Right lobe of liver (tissue), 6 donors: Measurements from ENCODE around the gene PHF5A. TPM values are rescaled to one million over a fixed set of nuclear protein-coding genes. Genes with fewer than 3 reads are reported as not detected.
"Not testable (repeated sequence)": the region's sequence is repeated elsewhere in the genome, so short reads cannot be mapped to it uniquely, and the experiment has no call there.

Source experiments
- ATAC-seq, 4 donors: fragments of 200-7000 bp; cut with Tn5 transposase; one replicate each; pipeline ENCODE4 v1.9.1; 2020; ENCODE audit warnings: mild to moderate bottlenecking in 4 of 4, moderate library complexity in 4 of 4
- DNase-seq, 3 donors: peaks; one replicate each; pipeline ENCODE4 v3.0.0-alpha.2; 2020
- H3K27ac ChIP-seq, 3 donors: fragments of 200-600 bp; one replicate each; pipeline ENCODE4 v1.8.0; 2022
- H3K27me3 ChIP-seq, 2 donors: fragments of 200-600 bp; one replicate each; pipeline ENCODE4 v1.8.0; 2022
- H3K36me3 ChIP-seq, 4 donors: fragments of 200-600 bp; sonication (generic) in 1 of 4; one replicate each; pipeline versions ENCODE4 v1.5.1 to v1.8.0; 2017 to 2022; ENCODE audit warnings: control low read depth in 1 of 4
- H3K4me1 ChIP-seq, 4 donors: fragments of 200-600 bp; sonication (generic) in 1 of 4; one replicate each; pipeline versions ENCODE4 v1.5.1 to v1.8.0; 2017 to 2022; ENCODE audit warnings: control low read depth in 1 of 4
- H3K4me3 ChIP-seq, 3 donors: fragments of 200-600 bp; one replicate each; pipeline ENCODE4 v1.8.0; 2022
- H3K9me3 ChIP-seq, 4 donors: fragments of 200-600 bp; sonication (generic) in 1 of 4; one replicate each; pipeline versions ENCODE4 v1.5.1 to v1.8.0; 2017 to 2022; ENCODE audit warnings: control low read depth in 1 of 4
- CTCF ChIP-seq, 4 donors: fragments of 200-600 bp in 3 of 4; fragments of 450-650 bp in 1 of 4; IDR thresholded peaks; one replicate each; pipeline versions ENCODE4 v1.5.1 to v1.8.0; 2016 to 2022; ENCODE audit warnings: antibody characterized with exemption in 4 of 4, mild to moderate bottlenecking in 2 of 4
- POLR2A ChIP-seq: fragments of 450-650 bp; IDR thresholded peaks from one replicate; pipeline ENCODE4 v1.6.1; 2017; ENCODE audit warnings: antibody characterized with exemption, mild to moderate bottlenecking
- WGBS: methylation state at CpG from one replicate; pipeline ENCODE4 v1.1.6; 2018; ENCODE audit warnings: low coverage, low lambda C conversion rate; ENCODE audit not compliant: insufficient coverage; ENCODE audit errors: missing lambda C conversion rate; 5-methylcytosine and 5-hydroxymethylcytosine counted together
- intact Hi-C, 2 donors: fragments of 100-400 bp; cut with DNase I; formaldehyde crosslinking; loops; one replicate each; pipeline versions ENCODE4 v1.11.2 to v1.14.1; 2022
- total RNA-seq, 6 experiments: library from RNA; depleted of rRNA in 2 of 6; stranded (reverse); fragments of >200 nt in 2 of 6; fragmentation: NEBNext Ultra II Directional in 3 of 6; extraction: Animal tissue kit (Norgen Biotek cat#: 25700) in 3 of 6; gene quantifications; one replicate each; pipeline versions ENCODE4 v1.1.0 to v1.2.4, GENCODE V29; 2016 to 2023
- donor health status: DM: no; HTN: yes; CAD: no.
- donor health status: DM: no; HTN: no; CAD: no.
- donor health status: DM: no; HTN: no; CAD: no.
- donor health status: DM: no; HTN: yes; CAD: no.
- donor health status: DM: no; HTN: yes; CAD: no.

The PHF5A gene
- total RNA-seq, 6 experiments from 2014 or later: 12.1 to 20.7 (median 14.5) TPM

GRCh38 chr22:41442240-41442792, 26.2 kb downstream of the PHF5A start:
- WGBS: 43% methylated on average over 2 of the region's 2 CpGs
- DNase-seq: no peak
- H3K36me3 ChIP-seq: peaks cover 0 to 34% (median 13%) of the 10 kb centered on the region in 4 donors
- H3K27me3 ChIP-seq: no peaks in the 10 kb centered on the region
- H3K9me3 ChIP-seq: no peaks in the 10 kb centered on the region
- H3K4me1 ChIP-seq: peaks cover 0 to 54% (median 20%) of the 10 kb centered on the region in 4 donors
- intact Hi-C loops: no loop called here
- H3K4me3 ChIP-seq: no peak overlapping the region
- no peak for TF ChIP-seq POLR2A
- ATAC-seq: no peak
- peak overlapping the region in 1 of 3 donors; percentile 5 for H3K27ac ChIP-seq

GRCh38 chr22:41440511-41440910, 28.0 kb downstream of the PHF5A start:
- peaks cover 8 to 48% (median 27%) of the 10 kb centered on the region in 4 donors for H3K36me3 ChIP-seq
- H3K4me1 ChIP-seq: peaks cover 0 to 72% (median 25%) of the 10 kb centered on the region in 4 donors
- DNase-seq, H3K9me3 ChIP-seq, intact Hi-C loops, H3K27me3 ChIP-seq, H3K27ac ChIP-seq, ATAC-seq, H3K4me3 ChIP-seq: not testable (repeated sequence)
- 24% methylated on average over 2 of the region's 5 CpGs for WGBS

GRCh38 chr22:41437198-41437597, 31.3 kb downstream of the PHF5A start:
- Histone ChIP-seq H3K36me3 (peaks cover 8 to 43% (median 25%) of the 10 kb centered on the region in 4 donors), H3K4me3 (no peak overlapping the region), H3K27ac (no peak overlapping the region), H3K9me3 (no peaks in the 10 kb centered on the region), H3K4me1 (peaks cover 0 to 79% (median 25%) of the 10 kb centered on the region in 4 donors), H3K27me3 (no peaks in the 10 kb centered on the region)
- ATAC-seq: no peak
- TF ChIP-seq CTCF (IDR thresholded peaks at IDR 0.05) (no peak), POLR2A (no peak)
- intact Hi-C loops: no loop called here
- WGBS: 83% methylated on average over 4 of the region's 7 CpGs
- DNase-seq: no peak

- no peaks in the 10 kb centered on the region for H3K9me3 ChIP-seq
- 72% methylated on average over 5 of the region's 23 CpGs for WGBS
- TF ChIP-seq CTCF (IDR thresholded peaks at IDR 0.05): no peak
- no peak for TF ChIP-seq POLR2A
- intact Hi-C loops: no loop called here
- H3K27ac ChIP-seq: no peak overlapping the region
- no peaks in the 10 kb centered on the region for H3K27me3 ChIP-seq
- H3K36me3 ChIP-seq: peaks cover 8 to 43% (median 25%) of the 10 kb centered on the region in 4 donors
- no peak for DNase-seq
- peaks cover 0 to 73% (median 23%) of the 10 kb centered on the region in 4 donors for H3K4me1 ChIP-seq
- peak in 1 of 4 donors; percentile 32 for ATAC-seq
- no peak overlapping the region for H3K4me3 ChIP-seq
Observed at GRCh38 chr22:41436322-41437113, 32.0 kb downstream of the PHF5A start.

GRCh38 chr22:41435560-41435959, 32.9 kb downstream of the PHF5A start:
- no peak overlapping the region for H3K4me3 ChIP-seq
- TF ChIP-seq CTCF (IDR thresholded peaks at IDR 0.05) (no peak), POLR2A (no peak)
- H3K27ac ChIP-seq: no peak overlapping the region
- DNase-seq (no peak), ATAC-seq (peak in 1 of 4 donors; percentile 1)
- H3K27me3 ChIP-seq: no peaks in the 10 kb centered on the region
- 38% methylated on average over 1 of the region's 4 CpGs for WGBS
- H3K9me3 ChIP-seq: no peaks in the 10 kb centered on the region
- intact Hi-C loops: no loop called here
- peaks cover 0 to 66% (median 18%) of the 10 kb centered on the region in 4 donors for H3K4me1 ChIP-seq
- H3K36me3 ChIP-seq: peaks cover 8 to 35% (median 22%) of the 10 kb centered on the region in 4 donors

GRCh38 chr22:41434361-41435003, 34.0 kb downstream of the PHF5A start:
- Histone ChIP-seq H3K36me3 (peaks cover 8 to 34% (median 20%) of the 10 kb centered on the region in 4 donors), H3K4me1 (peaks cover 0 to 56% (median 16%) of the 10 kb centered on the region in 4 donors)
- H3K4me3 ChIP-seq, intact Hi-C loops, H3K27ac ChIP-seq, H3K9me3 ChIP-seq, DNase-seq, H3K27me3 ChIP-seq: not testable (repeated sequence)
- 37% methylated on average over 4 of the region's 5 CpGs for WGBS
- peak; percentile 47 to 67 (median 58) for ATAC-seq

GRCh38 chr22:41433480-41433879, 35.0 kb downstream of the PHF5A start:
- H3K4me3 ChIP-seq, H3K9me3 ChIP-seq, intact Hi-C loops, H3K27me3 ChIP-seq, DNase-seq: not testable (repeated sequence)
- peak in 2 of 4 donors; percentile 22 to 52 for ATAC-seq
- Histone ChIP-seq H3K36me3 (peaks cover 8 to 30% (median 17%) of the 10 kb centered on the region in 4 donors), H3K27ac (peak overlapping the region in 1 of 3 donors; percentile 16), H3K4me1 (peaks cover 0 to 46% (median 11%) of the 10 kb centered on the region in 4 donors)
- WGBS: 25% methylated on average over 1 of the region's 1 CpG
